ENCODE results near the gene TEX19.

DNA sequence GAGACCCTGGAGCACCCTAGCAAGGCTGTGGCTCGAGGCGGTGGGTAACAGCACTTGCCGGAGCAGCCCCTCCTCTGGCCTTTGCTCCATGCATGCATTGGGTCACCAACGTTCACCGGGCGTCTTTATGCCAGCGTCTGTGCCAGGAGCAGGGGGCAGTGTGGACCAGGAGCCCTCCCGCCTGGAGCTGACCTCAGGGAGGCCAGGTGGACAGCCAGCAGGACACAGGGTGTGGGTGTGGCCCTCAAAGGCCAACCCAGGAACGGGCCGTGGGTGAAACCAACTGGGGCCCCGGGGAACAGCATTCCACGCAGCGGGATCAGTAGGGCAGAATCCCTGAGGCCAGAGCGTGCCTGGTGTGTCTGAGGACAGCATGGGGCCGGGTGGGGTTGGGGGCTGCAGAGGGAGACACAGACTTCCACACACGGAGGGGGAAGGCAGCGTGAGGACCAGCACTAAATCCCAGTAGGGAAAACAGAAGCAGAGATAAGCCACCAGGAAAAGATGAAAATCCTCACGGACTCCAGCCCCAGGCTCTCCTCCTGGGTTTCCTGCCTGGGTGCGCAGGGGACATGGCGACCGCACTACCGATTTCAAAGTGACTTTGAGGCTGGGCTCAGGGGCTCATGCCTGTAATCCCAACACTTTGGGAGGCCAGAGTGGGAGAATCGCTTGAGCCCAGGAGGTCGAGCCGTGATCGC lies 38.8 kb upstream of the TEX19 start:
- TF ChIP-seq, protein P1, sequence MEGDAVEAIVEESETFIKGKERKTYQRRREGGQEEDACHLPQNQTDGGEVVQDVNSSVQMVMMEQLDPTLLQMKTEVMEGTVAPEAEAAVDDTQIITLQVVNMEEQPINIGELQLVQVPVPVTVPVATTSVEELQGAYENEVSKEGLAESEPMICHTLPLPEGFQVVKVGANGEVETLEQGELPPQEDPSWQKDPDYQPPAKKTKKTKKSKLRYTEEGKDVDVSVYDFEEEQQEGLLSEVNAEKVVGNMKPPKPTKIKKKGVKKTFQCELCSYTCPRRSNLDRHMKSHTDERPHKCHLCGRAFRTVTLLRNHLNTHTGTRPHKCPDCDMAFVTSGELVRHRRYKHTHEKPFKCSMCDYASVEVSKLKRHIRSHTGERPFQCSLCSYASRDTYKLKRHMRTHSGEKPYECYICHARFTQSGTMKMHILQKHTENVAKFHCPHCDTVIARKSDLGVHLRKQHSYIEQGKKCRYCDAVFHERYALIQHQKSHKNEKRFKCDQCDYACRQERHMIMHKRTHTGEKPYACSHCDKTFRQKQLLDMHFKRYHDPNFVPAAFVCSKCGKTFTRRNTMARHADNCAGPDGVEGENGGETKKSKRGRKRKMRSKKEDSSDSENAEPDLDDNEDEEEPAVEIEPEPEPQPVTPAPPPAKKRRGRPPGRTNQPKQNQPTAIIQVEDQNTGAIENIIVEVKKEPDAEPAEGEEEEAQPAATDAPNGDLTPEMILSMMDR (IDR thresholded peaks at IDR 0.05) = no peak
- no peak for TF ChIP-seq POLR2A (IDR thresholded peaks at IDR 0.05)
